ENCODE measurements around the gene PWP2. TPM values are rescaled to one million over a fixed set of nuclear protein-coding genes. Genes with fewer than 3 reads are reported as not detected.
"Not testable (repeated sequence)": the region's sequence is repeated elsewhere in the genome, so short reads cannot be mapped to it uniquely, and the experiment has no call there.

PWP2 gene
- total RNA-seq, 1 experiment from 2014 or later: 10.1 TPM

DNA sequence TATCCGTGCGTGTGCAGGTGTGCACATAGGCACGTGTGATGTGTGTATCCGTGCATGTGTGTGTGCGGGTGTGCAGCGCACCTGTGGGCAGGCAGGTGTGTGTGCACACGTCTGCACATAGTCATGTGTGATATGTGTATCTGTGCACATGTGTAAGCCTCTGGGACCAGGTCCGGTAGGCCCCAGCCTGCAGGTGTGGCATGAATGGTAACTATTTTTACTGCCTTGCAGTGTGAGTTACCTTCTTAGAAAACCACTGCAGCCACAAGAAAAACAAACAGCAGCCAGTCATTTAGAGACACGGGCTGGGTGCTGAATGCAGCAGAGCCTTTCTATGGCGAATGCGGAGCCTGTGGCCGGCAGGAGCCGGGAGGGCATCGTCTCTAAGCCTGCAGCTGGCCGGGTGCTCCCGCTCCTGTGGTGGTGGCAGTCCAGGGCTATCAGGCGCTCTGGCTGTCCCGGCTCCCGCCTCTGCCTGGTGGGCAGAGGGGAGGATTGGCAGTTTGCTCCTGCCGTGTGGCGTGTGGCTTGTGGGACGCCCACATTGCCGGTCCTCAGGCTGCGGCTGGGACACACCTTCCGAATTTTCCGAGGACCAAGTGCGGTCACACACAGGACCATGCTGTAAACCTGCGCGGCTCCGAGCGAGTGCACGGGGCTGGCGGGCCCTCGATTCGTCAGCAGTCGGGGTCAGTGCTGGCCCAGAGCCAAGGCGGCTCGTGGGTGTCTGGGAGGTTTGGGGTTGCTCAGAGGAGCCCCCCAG lies 48.2 kb downstream of the PWP2 start:
- POLR2A ChIA-PET (ENCODE audit: low non-redundant PET); H3K9me3 ChIP-seq (ENCODE audit: low read depth, low read length, poor library complexity, severe bottlenecking); H3K4me3 ChIP-seq (ENCODE audit: low read depth, low read length, poor library complexity, severe bottlenecking); H3K27ac ChIP-seq (ENCODE audit: low read depth, low read length, poor library complexity, severe bottlenecking); BruUV-seq (replicated peaks); H3K36me3 ChIP-seq (ENCODE audit: insufficient read depth, low read length, poor library complexity, severe bottlenecking); CTCF ChIA-PET; intact Hi-C loops (cut with micrococcal nuclease; ENCODE audit: unreplicated experiment); H3K4me1 ChIP-seq (ENCODE audit: insufficient read depth, low read length, poor library complexity, severe bottlenecking); H3K27me3 ChIP-seq (replicated peaks; ENCODE audit: insufficient read depth, low read depth, low read length, poor library complexity); DNase-seq (ENCODE audit: low spot score): not testable (repeated sequence)

DNA sequence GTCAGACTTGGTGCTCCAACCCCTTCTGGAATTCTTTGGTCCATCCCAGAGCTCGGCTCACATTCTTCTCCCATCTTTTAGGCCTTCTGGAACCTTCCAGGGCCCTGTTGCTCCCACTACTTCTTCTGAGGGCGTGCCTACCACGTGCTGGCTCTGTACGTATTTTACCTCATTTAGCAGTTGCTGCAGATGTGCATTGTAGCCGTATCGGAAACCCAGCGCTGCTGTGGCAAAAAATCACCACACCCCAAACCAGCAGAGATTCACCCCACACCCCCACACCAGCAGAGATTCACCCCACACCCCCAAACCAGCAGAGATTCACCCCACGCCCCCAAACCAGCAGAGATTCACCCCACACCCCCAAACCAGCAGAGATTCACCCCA lies 48.8 kb downstream of the PWP2 start:
- CTCF ChIA-PET; H3K27me3 ChIP-seq (replicated peaks; ENCODE audit: insufficient read depth, low read depth, low read length, poor library complexity); H3K4me1 ChIP-seq (ENCODE audit: insufficient read depth, low read length, poor library complexity, severe bottlenecking); intact Hi-C loops (cut with micrococcal nuclease; ENCODE audit: unreplicated experiment); H3K4me3 ChIP-seq (ENCODE audit: low read depth, low read length, poor library complexity, severe bottlenecking); H3K27ac ChIP-seq (ENCODE audit: low read depth, low read length, poor library complexity, severe bottlenecking); POLR2A ChIA-PET (ENCODE audit: low non-redundant PET); H3K9me3 ChIP-seq (ENCODE audit: low read depth, low read length, poor library complexity, severe bottlenecking); DNase-seq (ENCODE audit: low spot score); H3K36me3 ChIP-seq (ENCODE audit: insufficient read depth, low read length, poor library complexity, severe bottlenecking); BruUV-seq (replicated peaks): not testable (repeated sequence)

DNA sequence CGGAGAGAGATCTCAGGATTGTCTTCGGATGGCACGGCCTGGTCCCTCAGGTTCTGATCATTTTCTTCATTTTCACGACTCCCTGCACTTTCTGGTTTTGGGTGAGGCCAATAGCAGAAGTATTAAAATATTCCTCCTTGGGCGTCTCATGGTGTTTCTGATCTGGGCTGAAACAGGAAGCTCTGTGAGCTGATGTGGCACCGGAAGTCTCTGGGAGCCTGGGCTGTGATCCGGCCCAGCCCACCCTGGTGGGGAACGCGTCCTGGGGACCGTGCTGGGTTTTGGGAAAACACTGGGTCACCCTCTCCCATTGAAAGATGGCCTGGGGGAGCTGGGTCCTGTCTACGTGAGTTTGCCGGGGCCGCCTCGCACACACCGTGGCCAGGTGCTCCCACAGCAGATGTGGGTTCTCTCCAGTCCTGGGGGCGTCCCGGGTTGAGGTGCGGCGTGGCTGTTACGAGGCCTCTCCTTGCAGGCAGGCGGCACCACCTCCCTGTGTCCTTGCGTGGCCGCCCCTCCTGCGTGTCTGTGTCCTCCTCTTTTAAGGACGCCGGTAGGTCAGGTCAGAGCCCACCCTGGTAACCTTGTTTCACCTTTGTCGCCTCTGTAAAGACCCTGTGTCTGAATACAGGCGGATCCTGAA lies 50.4 kb downstream of the PWP2 start:
- H3K4me1 ChIP-seq (ENCODE audit: insufficient read depth, low read length, poor library complexity, severe bottlenecking); CTCF ChIA-PET; POLR2A ChIA-PET (ENCODE audit: low non-redundant PET); DNase-seq (ENCODE audit: low spot score); intact Hi-C loops (cut with micrococcal nuclease; ENCODE audit: unreplicated experiment); BruUV-seq (replicated peaks); H3K9me3 ChIP-seq (ENCODE audit: low read depth, low read length, poor library complexity, severe bottlenecking); H3K36me3 ChIP-seq (ENCODE audit: insufficient read depth, low read length, poor library complexity, severe bottlenecking); H3K4me3 ChIP-seq (ENCODE audit: low read depth, low read length, poor library complexity, severe bottlenecking); H3K27ac ChIP-seq (ENCODE audit: low read depth, low read length, poor library complexity, severe bottlenecking); H3K27me3 ChIP-seq (replicated peaks; ENCODE audit: insufficient read depth, low read depth, low read length, poor library complexity): not testable (repeated sequence)

DNA sequence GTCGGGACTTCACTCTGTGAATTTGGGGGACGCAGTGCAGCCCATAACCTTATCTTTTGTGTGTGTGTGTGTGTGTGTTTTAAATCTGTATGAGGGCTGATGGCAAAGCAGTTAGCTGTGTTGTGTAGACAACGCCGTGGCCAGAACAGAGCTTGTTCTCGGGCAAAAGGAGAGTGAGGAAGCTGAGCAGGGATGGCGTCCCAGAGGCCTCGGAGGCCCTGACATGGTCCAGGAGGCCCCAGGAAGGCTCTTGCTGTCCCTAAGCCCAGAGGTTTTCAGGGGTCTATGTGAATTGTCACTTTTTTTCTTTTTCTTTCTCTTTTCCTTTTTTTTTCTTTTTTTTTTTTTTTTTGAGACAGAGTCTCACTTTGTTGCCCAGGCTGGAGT lies 50.9 kb downstream of the PWP2 start:
- DNase-seq (ENCODE audit: low spot score); CTCF ChIA-PET; H3K27ac ChIP-seq (ENCODE audit: low read depth, low read length, poor library complexity, severe bottlenecking); BruUV-seq (replicated peaks); H3K4me1 ChIP-seq (ENCODE audit: insufficient read depth, low read length, poor library complexity, severe bottlenecking); POLR2A ChIA-PET (ENCODE audit: low non-redundant PET); intact Hi-C loops (cut with micrococcal nuclease; ENCODE audit: unreplicated experiment); H3K4me3 ChIP-seq (ENCODE audit: low read depth, low read length, poor library complexity, severe bottlenecking); H3K9me3 ChIP-seq (ENCODE audit: low read depth, low read length, poor library complexity, severe bottlenecking); H3K27me3 ChIP-seq (replicated peaks; ENCODE audit: insufficient read depth, low read depth, low read length, poor library complexity); H3K36me3 ChIP-seq (ENCODE audit: insufficient read depth, low read length, poor library complexity, severe bottlenecking): not testable (repeated sequence)

DNA sequence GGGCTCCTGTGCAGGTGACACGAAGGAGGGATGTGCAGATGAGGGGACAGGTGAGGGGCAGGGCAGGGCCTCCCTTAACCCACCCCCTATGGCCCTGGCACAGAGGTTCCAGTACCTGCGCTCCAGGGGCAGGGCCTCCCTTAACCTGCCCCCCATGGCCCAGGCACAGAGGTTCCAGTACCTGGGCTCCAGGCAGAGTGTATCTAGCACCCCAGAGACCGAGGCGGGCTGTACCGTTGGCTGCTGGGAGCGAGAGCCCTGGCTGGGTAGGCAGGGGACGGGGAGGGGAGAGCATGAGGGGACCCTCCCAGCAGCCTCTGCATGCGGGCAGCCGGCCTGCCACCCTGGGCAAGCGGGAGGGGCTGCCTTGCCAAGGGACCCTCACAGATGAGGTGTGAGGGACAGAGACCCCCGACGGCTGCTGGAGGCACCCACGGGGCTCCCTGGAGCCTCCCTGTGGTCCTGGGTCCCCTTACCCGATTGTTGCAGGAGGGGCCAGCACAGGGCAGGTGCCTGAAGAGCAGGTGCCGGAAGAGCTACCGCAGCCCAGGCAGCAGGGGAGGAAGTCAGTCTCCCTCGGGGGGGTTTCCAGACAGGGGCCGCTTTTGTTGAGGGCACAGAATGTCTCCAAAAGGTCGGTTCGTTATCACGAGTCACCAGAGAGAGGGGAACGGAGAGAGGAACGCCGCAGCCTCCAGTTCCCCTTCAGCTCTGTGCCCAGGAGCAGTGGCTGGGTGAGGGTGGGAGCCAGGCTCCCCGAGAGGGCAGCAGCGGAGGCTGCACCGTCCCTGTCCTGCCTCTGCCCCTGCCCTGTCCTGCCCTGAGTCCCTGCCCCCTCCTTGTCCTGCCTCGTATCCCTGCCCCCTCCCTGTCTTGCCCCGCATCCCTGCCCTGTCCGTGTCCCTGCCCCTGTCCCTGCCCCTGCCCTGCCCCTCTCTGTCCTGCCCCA lies 52.4 kb downstream of the PWP2 start:
- BruUV-seq (replicated peaks); DNase-seq (ENCODE audit: low spot score); H3K4me1 ChIP-seq (ENCODE audit: insufficient read depth, low read length, poor library complexity, severe bottlenecking); CTCF ChIA-PET; H3K27me3 ChIP-seq (replicated peaks; ENCODE audit: insufficient read depth, low read depth, low read length, poor library complexity); H3K36me3 ChIP-seq (ENCODE audit: insufficient read depth, low read length, poor library complexity, severe bottlenecking); H3K9me3 ChIP-seq (ENCODE audit: low read depth, low read length, poor library complexity, severe bottlenecking); H3K4me3 ChIP-seq (ENCODE audit: low read depth, low read length, poor library complexity, severe bottlenecking); POLR2A ChIA-PET (ENCODE audit: low non-redundant PET); intact Hi-C loops (cut with micrococcal nuclease; ENCODE audit: unreplicated experiment); H3K27ac ChIP-seq (ENCODE audit: low read depth, low read length, poor library complexity, severe bottlenecking): not testable (repeated sequence)

DNA sequence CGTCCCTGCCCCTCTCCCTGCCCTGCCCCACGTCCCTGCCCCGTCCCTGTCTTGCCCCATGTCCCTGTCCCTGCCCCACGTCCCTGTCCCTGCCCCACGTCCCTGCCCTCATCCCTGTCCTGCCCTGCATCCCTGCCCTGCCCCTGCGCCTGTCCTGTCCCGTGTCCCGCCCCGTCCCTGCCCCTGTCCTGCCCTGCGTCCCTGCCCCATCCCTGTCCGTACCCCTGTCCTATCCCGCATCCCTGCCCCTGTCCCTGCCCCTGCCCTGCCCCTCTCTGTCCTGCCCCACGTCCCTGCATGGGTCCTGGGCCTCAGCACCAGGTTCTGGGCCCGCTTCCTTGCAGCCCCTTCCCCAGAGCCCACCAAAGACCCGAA lies 53.1 kb downstream of the PWP2 start:
- CTCF ChIA-PET; H3K4me1 ChIP-seq (ENCODE audit: insufficient read depth, low read length, poor library complexity, severe bottlenecking); BruUV-seq (replicated peaks); H3K27me3 ChIP-seq (replicated peaks; ENCODE audit: insufficient read depth, low read depth, low read length, poor library complexity); H3K27ac ChIP-seq (ENCODE audit: low read depth, low read length, poor library complexity, severe bottlenecking); H3K9me3 ChIP-seq (ENCODE audit: low read depth, low read length, poor library complexity, severe bottlenecking); H3K36me3 ChIP-seq (ENCODE audit: insufficient read depth, low read length, poor library complexity, severe bottlenecking); H3K4me3 ChIP-seq (ENCODE audit: low read depth, low read length, poor library complexity, severe bottlenecking); DNase-seq (ENCODE audit: low spot score); intact Hi-C loops (cut with micrococcal nuclease; ENCODE audit: unreplicated experiment); POLR2A ChIA-PET (ENCODE audit: low non-redundant PET): not testable (repeated sequence)

DNA sequence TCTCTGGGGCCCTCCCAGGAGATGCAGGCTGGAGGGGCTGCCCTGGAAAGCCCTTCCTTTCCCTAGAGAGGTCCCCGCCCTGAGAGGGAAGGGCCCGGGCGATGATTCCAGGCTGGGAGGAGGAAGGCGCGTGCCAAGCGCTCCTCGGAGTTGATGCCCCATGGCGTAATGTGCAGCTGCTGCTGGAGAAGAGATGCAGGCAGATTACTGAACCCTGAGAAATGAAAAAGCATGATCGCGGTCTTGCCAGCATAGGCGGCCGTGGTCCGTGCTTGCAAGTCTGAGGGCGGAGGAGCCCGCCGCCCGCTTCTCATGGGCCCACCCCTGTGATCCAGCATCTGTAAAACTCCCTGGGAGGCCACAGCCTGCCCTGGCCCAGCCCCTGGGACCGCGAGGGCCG lies 53.6 kb downstream of the PWP2 start:
- intact Hi-C loops (cut with micrococcal nuclease; ENCODE audit: unreplicated experiment); CTCF ChIA-PET; H3K4me1 ChIP-seq (ENCODE audit: insufficient read depth, low read length, poor library complexity, severe bottlenecking); H3K27ac ChIP-seq (ENCODE audit: low read depth, low read length, poor library complexity, severe bottlenecking); H3K4me3 ChIP-seq (ENCODE audit: low read depth, low read length, poor library complexity, severe bottlenecking); H3K9me3 ChIP-seq (ENCODE audit: low read depth, low read length, poor library complexity, severe bottlenecking); DNase-seq (ENCODE audit: low spot score); H3K27me3 ChIP-seq (replicated peaks; ENCODE audit: insufficient read depth, low read depth, low read length, poor library complexity); POLR2A ChIA-PET (ENCODE audit: low non-redundant PET); H3K36me3 ChIP-seq (ENCODE audit: insufficient read depth, low read length, poor library complexity, severe bottlenecking); BruUV-seq (replicated peaks): not testable (repeated sequence)
